ENCODE measurements around the gene CABP2. TPM values are rescaled to one million over a fixed set of nuclear protein-coding genes. Genes with fewer than 3 reads are reported as not detected.

Gene CABP2
- total and polyA plus RNA-seq, 7 experiments from 2014 or later = not detected

DNA sequence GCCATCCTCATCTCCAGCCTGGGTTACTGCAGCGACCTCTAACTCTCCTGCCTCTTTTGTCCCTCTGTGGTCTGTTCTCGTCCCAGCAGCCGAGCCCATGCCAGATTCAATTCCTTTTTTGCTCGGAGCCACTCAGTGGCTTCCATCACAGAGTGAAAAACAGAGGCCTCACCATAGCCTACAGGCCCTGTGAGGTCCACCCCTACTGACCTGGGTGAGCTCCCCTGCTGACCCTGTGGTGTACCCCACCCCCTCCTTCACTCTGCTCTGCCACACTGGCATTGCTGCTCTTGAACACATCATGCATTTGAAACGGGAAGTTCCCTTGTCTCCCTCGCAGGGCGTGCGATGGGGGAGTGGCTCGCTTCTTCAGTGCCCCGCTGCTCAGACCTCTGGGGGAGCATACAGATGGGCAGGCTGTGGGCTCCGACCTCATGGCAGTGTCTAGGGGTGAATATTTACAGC, 38.4 kb downstream of the CABP2 start:
- Mint-ChIP-seq H3K9me3 (no peaks in the 10 kb centered on the region), H3K36me3 (peaks cover 9 to 47% (median 14%) of the 10 kb centered on the region in 5 donors), H3K4me1 (peaks cover 48 to 65% (median 57%) of the 10 kb centered on the region in 7 donors), H3K27me3 (peaks cover 0 to 5% (median 0%) of the 10 kb centered on the region in 5 donors), H3K4me3 (peak overlapping the region; percentile 90 to 100 (median 96)), H3K27ac (peak overlapping the region; percentile 95 to 100 (median 99))
- ATAC-seq (peak; percentile 15), DNase-seq (peak in 6 of 9 donors; percentile 41 to 78 (median 48))
- CTCF ChIA-PET = interaction anchor here (0.6 to 3.7 kb wide), 7 partner anchors 15 to 1070 kb away, joined by 3 to 11 read pairs (median 3); partner anchors contain the start of genes PITPNM1 and PTPRCAP
- Histone ChIP-seq H3K36me3 (ENCODE audit: control insufficient read depth in 2 of 3, insufficient read depth in 3 of 3, low read length in 3 of 3) (peaks cover 5 to 33% (median 16%) of the 10 kb centered on the region in 3 experiments), H3K4me3 (ENCODE audit: low read length) (peak overlapping the region; percentile 80), H3K27ac (ENCODE audit: low read depth, low read length) (peak overlapping the region; percentile 80), H3K9me3 (ENCODE audit: control insufficient read depth in 2 of 3, low read length in 3 of 3) (no peaks in the 10 kb centered on the region), H3K27me3 (ENCODE audit: control insufficient read depth in 2 of 2, insufficient read depth in 2 of 2, low read length in 2 of 2) (no peaks in the 10 kb centered on the region), H3K4me1 (ENCODE audit: control insufficient read depth in 2 of 2, insufficient read depth in 2 of 2, low read length in 2 of 2) (peaks cover 42 to 44% of the 10 kb centered on the region in 2 donors)
- intact Hi-C loops (cut with micrococcal nuclease) = loop anchor here (1.0 to 10.0 kb wide), 7 partner anchors 21 to 1200 kb away; partner anchors contain the start of genes POLD4 (in 1 of the 2), RAD9A (in 1 of the 2), RBM4B (in 1 of the 2) and YIF1A (in 1 of the 2)
- POLR2A ChIA-PET = interaction anchor here (0.6 to 5.9 kb wide), 30 partner anchors 8 to 1217 kb away, joined by 3 to 122 read pairs (median 6); partner anchors contain the start of genes CDK2AP2, PITPNM1, POLD4 and PPP1CA

DNA sequence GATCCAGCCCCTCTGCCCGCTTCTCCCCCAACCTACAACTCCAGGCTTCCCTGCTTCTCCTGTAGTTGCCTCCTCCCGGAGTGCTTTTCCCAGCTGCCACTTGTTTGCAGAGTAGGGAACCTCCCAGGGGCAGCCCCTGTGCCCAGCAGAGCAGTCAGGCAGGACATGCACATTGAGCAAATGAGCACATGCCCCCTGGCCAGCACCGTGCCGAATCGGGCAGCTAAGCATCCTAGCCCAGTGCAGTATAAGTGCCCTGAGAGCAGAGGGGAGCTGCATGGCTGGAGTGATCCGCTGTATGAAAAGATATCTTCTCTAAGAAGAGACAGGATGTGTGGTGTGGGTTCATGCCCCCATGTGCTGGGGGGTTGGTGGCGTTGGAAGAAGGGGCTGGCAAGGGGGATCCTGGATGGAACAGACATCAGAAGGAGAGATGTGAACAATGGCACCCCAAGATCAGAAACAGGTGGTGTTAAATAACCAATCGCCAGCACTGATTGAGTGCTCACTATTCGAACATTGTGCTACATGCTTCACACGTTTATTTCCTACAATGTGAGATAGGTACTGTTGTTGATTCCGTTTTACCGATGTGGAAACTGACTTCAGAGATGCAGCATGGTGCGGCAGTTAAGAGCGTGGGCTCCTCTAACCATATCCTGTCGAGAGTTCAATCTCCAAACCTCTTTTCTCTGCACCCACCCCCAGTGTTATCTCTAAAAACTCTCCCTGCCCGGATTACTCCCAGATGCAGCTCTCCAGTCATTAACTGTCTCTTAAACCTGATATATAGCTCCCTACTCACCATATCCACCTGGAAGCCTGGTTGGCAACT, 39.2 kb downstream of the CABP2 start:
- intact Hi-C loops (cut with micrococcal nuclease) = loop anchor here (1.0 to 10.0 kb wide), 17 partner anchors 15 to 1199 kb away; partner anchors contain the start of genes POLD4 (in 2 of the 2), PTPRCAP (in 2 of the 2), RPS6KB2 (in 2 of the 2) and KDM2A (in 1 of the 2)
- no peaks in the 10 kb centered on the region for H3K27me3 ChIP-seq (ENCODE audit: control insufficient read depth in 2 of 2, insufficient read depth in 2 of 2, low read length in 2 of 2)
- Mint-ChIP-seq H3K4me3 (peak overlapping the region; percentile 90 to 100 (median 96)), H3K27me3 (peaks cover 0 to 5% (median 0%) of the 10 kb centered on the region in 5 donors), H3K27ac (peak overlapping the region; percentile 95 to 100 (median 99)), H3K9me3 (no peaks in the 10 kb centered on the region), H3K36me3 (peaks cover 5 to 43% (median 9%) of the 10 kb centered on the region in 5 donors), H3K4me1 (peaks cover 43 to 60% (median 53%) of the 10 kb centered on the region in 7 donors)
- ATAC-seq (peak; percentile 52), DNase-seq (peak in 8 of 9 donors; percentile 55 to 89 (median 84))
- peaks cover 5 to 25% (median 8%) of the 10 kb centered on the region in 3 experiments for H3K36me3 ChIP-seq (ENCODE audit: control insufficient read depth in 2 of 3, insufficient read depth in 3 of 3, low read length in 3 of 3)
- POLR2A ChIA-PET = interaction anchor here (0.6 to 5.9 kb wide), 32 partner anchors 9 to 1216 kb away, joined by 3 to 122 read pairs (median 6); partner anchors contain the start of genes CDK2AP2, PITPNM1, POLD4 and PPP1CA
- H3K27ac ChIP-seq (ENCODE audit: low read depth, low read length) = peak overlapping the region; percentile 80
- peak overlapping the region; percentile 80 for H3K4me3 ChIP-seq (ENCODE audit: low read length)
- H3K4me1 ChIP-seq (ENCODE audit: control insufficient read depth in 2 of 2, insufficient read depth in 2 of 2, low read length in 2 of 2) = peaks cover 42 to 44% of the 10 kb centered on the region in 2 donors
- CTCF ChIA-PET = interaction anchor here (0.5 to 3.7 kb wide), 9 partner anchors 14 to 547 kb away, joined by 3 to 11 read pairs (median 3); partner anchors contain the start of genes PITPNM1 and PTPRCAP
- no peaks in the 10 kb centered on the region for H3K9me3 ChIP-seq (ENCODE audit: control insufficient read depth in 2 of 3, low read length in 3 of 3)

DNA sequence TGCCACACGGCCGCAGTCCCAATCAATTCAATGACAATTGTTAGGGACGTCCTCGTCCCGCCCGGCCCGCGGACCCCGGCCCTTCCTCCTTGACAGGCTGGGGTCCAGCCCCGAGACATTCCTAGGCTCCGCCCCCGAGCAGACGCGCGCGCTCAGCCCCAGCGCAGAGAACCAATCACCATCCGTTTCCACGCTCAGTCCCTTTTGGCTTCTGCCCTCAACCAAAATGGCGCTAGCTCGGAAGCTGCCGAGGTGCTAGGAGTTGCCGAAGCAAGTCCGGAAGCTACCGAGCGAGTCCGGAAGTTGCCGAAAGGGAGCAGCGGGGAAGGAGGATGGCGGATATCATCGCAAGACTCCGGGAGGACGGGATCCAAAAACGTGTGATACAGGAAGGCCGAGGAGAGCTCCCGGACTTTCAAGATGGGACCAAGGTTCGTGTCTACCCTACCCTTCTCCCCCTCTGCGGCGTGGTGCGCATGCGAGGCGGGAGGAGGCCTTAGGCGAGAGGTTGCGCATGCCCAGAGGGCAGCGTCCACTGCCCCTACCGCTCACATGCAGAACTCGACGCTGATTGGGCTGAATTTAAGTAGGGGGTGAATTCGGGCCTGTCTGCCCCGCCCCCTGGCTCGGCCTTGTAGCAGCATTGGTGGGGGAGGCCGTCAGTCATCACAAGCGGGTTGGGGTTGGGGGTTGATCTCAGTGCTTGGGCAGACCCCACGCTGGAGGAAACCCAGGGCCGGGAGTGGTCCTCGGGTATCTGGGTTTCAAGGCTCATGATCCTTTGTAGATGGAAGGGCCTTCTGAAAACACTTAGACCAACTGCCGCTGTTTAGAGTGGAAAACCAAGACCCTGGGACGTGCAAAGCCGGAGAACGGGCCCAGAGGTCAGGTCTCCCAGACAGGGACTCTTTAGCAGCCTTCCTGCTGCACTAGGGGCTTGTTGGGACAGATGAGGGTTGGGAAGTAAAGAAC, 40.1 kb downstream of the CABP2 start, which contains the start of gene AIP:
Gene AIP (plus strand): TSS at position 200 of the 972 bp plus-strand sequence. CDS start 133 bp downstream, at position 333.
- Histone ChIP-seq H3K4me3 (ENCODE audit: low read length) (peak within 1 kb of the TSS; percentile 80), H3K9me3 (ENCODE audit: control insufficient read depth in 2 of 3, low read length in 3 of 3) (no peaks in the 10 kb centered on the region), H3K4me1 (ENCODE audit: control insufficient read depth in 2 of 2, insufficient read depth in 2 of 2, low read length in 2 of 2) (peaks cover 40 to 42% of the 10 kb centered on the region in 2 donors), H3K36me3 (ENCODE audit: control insufficient read depth in 2 of 3, insufficient read depth in 3 of 3, low read length in 3 of 3) (peaks cover 5 to 16% (median 7%) of the 10 kb centered on the region in 3 experiments), H3K27me3 (ENCODE audit: control insufficient read depth in 2 of 2, insufficient read depth in 2 of 2, low read length in 2 of 2) (no peaks in the 10 kb centered on the region), H3K27ac (ENCODE audit: low read depth, low read length) (peak within 1 kb of the TSS; percentile 80)
- peaks cover 5 to 36% (median 8%) of the 10 kb centered on the region in 5 donors for H3K36me3 Mint-ChIP-seq
- H3K27ac Mint-ChIP-seq = peak within 1 kb of the TSS; percentile 95 to 100 (median 99)
- ChIA-PET POLR2A (interaction anchor here (0.5 to 5.9 kb wide), 39 partner anchors 8 to 641 kb away, joined by 3 to 122 read pairs (median 4); partner anchors contain the start of genes CDK2AP2, PITPNM1, POLD4 and PPP1CA), CTCF (interaction anchor here (0.8 to 3.7 kb wide), 10 partner anchors 15 to 131 kb away, joined by 3 to 11 read pairs (median 4); partner anchors contain the start of genes PITPNM1, POLD4 and PTPRCAP)
- ATAC-seq (peak; percentile 89), DNase-seq (peak; percentile 88 to 99 (median 98))
- H3K4me3 Mint-ChIP-seq = peak within 1 kb of the TSS; percentile 90 to 100 (median 96)
- peaks cover 0 to 5% (median 0%) of the 10 kb centered on the region in 5 donors for H3K27me3 Mint-ChIP-seq
- H3K9me3 Mint-ChIP-seq = no peaks in the 10 kb centered on the region
- intact Hi-C loops (cut with micrococcal nuclease) = loop anchor here (1.0 to 10.0 kb wide), 13 partner anchors 14 to 1198 kb away; partner anchors contain the start of genes PTPRCAP (in 2 of the 2), RPS6KB2 (in 2 of the 2), TMEM134 (in 2 of the 2) and KDM2A (in 1 of the 2)
- H3K4me1 Mint-ChIP-seq = peaks cover 40 to 57% (median 51%) of the 10 kb centered on the region in 7 donors

GRCh38 chr11:67482275-67482826, 40.9 kb downstream of the CABP2 start:
- DNase-seq (peak in 1 of 9 donors; percentile 10), ATAC-seq (peak; percentile 19)
- Histone ChIP-seq H3K27ac (ENCODE audit: low read depth, low read length) (peak overlapping the region; percentile 80), H3K4me1 (ENCODE audit: control insufficient read depth in 2 of 2, insufficient read depth in 2 of 2, low read length in 2 of 2) (peaks cover 37 to 40% of the 10 kb centered on the region in 2 donors), H3K36me3 (ENCODE audit: control insufficient read depth in 2 of 3, insufficient read depth in 3 of 3, low read length in 3 of 3) (peaks cover 0 to 8% (median 4%) of the 10 kb centered on the region in 3 experiments), H3K27me3 (ENCODE audit: control insufficient read depth in 2 of 2, insufficient read depth in 2 of 2, low read length in 2 of 2) (no peaks in the 10 kb centered on the region), H3K9me3 (ENCODE audit: control insufficient read depth in 2 of 3, low read length in 3 of 3) (no peaks in the 10 kb centered on the region), H3K4me3 (ENCODE audit: low read length) (peak overlapping the region; percentile 80)
- POLR2A ChIA-PET = interaction anchor here (0.5 to 5.9 kb wide), 39 partner anchors 9 to 640 kb away, joined by 3 to 122 read pairs (median 4); partner anchors contain the start of genes CDK2AP2, PITPNM1, POLD4 and PPP1CA
- H3K27ac Mint-ChIP-seq = peak overlapping the region; percentile 95 to 100 (median 99)
- H3K9me3 Mint-ChIP-seq = no peaks in the 10 kb centered on the region
- H3K27me3 Mint-ChIP-seq = peaks cover 0 to 5% (median 0%) of the 10 kb centered on the region in 5 donors
- peak overlapping the region; percentile 90 to 100 (median 96) for H3K4me3 Mint-ChIP-seq
- H3K4me1 Mint-ChIP-seq = peaks cover 34 to 49% (median 43%) of the 10 kb centered on the region in 7 donors
- intact Hi-C loops (cut with micrococcal nuclease) = loop anchor here (1.0 to 10.0 kb wide), 7 partner anchors 13 to 1198 kb away; partner anchors contain the start of genes KDM2A (in 1 of the 2), PTPRCAP (in 1 of the 2), RBM4B (in 1 of the 2) and RPS6KB2 (in 1 of the 2)
- peaks cover 0 to 29% (median under 1%) of the 10 kb centered on the region in 5 donors for H3K36me3 Mint-ChIP-seq
- CTCF ChIA-PET = interaction anchor here (0.6 to 3.7 kb wide), 9 partner anchors 14 to 1844 kb away, joined by 3 to 11 read pairs (median 3); partner anchors contain the start of genes POLD4, PPP1CA and PTPRCAP

Measured in naive thymus-derived CD4-positive, alpha-beta T cell (primary cell).